Thoracic aorta (tissue), 2 donors: Measurements from ENCODE around the gene STK25. TPM values are rescaled to one million over a fixed set of nuclear protein-coding genes. Genes with fewer than 3 reads are reported as not detected.
"Not testable (repeated sequence)": the region's sequence is repeated elsewhere in the genome, so short reads cannot be mapped to it uniquely, and the experiment has no call there.

Experiments
- ATAC-seq: fragments of 150-250 bp; one replicate; pipeline ENCODE4 v1.8.0; 2017; ENCODE audit warnings: low read depth; ENCODE audit not compliant: insufficient number of reproducible peaks, low FRiP score
- DNase-seq: peaks from one replicate; pipeline ENCODE4 v3.0.0-alpha.2; 2020; ENCODE audit warnings: low spot score
- H3K27ac ChIP-seq, 2 donors: fragments of 200-600 bp; sonication (generic); 1 replicate in 1 of 2; 2 replicates in 1 of 2; pipeline ENCODE4 v1.5.1; 2016; ENCODE audit warnings: mild to moderate bottlenecking in 2 of 2, moderate library complexity in 2 of 2
- H3K27me3 ChIP-seq: fragments of 200-600 bp; sonication (generic); replicated peaks from 2 replicates; pipeline ENCODE4 v1.6.0; 2016; ENCODE audit warnings: mild to moderate bottlenecking; ENCODE audit not compliant: insufficient read depth
- H3K36me3 ChIP-seq: fragments of 200-600 bp; sonication (generic); one replicate; pipeline ENCODE4 v1.5.1; 2016
- H3K4me1 ChIP-seq, 2 donors: fragments of 200-600 bp; sonication (generic); 1 replicate in 1 of 2; 2 replicates in 1 of 2; pipeline versions ENCODE4 v1.5.1 to v1.6.0; 2016; ENCODE audit warnings: low read depth in 2 of 2, mild to moderate bottlenecking in 1 of 2; ENCODE audit not compliant: control insufficient read depth in 1 of 2
- H3K4me3 ChIP-seq: fragments of 200-600 bp; sonication (generic); 2 replicates; pipeline ENCODE4 v1.5.1; 2016; ENCODE audit warnings: mild to moderate bottlenecking
- H3K9me3 ChIP-seq: fragments of 200-600 bp; sonication (generic); 2 replicates; pipeline ENCODE4 v1.5.1; 2016
- total RNA-seq, 2 donors: library from RNA; depleted of rRNA; stranded (reverse); fragments of >200 nt; gene quantifications; one replicate each; pipeline versions ENCODE4 v1.1.0 to v1.2.3, GENCODE V29; 2016
- TF ChIP-seq, protein P1 (sequence below): fragments of 200-600 bp; sonication (generic); IDR thresholded peaks from one replicate; pipeline ENCODE4 v1.5.1; 2019; ENCODE audit warnings: antibody characterized with exemption

Gene STK25
- total RNA-seq, 2 donors from 2014 or later: 180 to 279 TPM

DNA sequence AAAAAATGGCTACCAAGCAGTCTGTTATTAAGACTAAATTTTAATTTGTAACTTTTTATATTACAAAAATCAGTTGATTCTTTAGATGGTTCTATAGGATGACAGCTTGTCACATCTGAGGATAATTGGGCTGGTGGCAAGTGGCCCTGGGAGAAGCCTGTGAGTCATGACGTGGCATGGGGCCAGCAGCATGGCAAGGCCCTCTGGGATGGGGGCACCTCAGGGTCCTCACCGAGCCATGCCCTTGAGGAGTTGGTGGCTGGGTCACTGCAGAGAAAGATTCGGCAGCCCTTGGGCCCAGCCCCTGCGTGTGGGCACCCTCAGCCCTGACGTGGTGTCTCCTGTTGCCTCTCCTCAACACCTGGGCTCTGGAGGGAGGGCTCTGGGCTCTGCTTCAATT is 49.7 kb downstream of the STK25 start:
- DNase-seq (no peak), ATAC-seq (no peak)
- H3K27ac ChIP-seq: no peak overlapping the region
- H3K36me3 ChIP-seq: peaks cover under 1% of the 10 kb centered on the region
- H3K27me3 ChIP-seq: no peaks in the 10 kb centered on the region
- no peaks in the 10 kb centered on the region for H3K4me1 ChIP-seq
- no peak overlapping the region for H3K4me3 ChIP-seq
- no peaks in the 10 kb centered on the region for H3K9me3 ChIP-seq
- TF ChIP-seq, protein P1, sequence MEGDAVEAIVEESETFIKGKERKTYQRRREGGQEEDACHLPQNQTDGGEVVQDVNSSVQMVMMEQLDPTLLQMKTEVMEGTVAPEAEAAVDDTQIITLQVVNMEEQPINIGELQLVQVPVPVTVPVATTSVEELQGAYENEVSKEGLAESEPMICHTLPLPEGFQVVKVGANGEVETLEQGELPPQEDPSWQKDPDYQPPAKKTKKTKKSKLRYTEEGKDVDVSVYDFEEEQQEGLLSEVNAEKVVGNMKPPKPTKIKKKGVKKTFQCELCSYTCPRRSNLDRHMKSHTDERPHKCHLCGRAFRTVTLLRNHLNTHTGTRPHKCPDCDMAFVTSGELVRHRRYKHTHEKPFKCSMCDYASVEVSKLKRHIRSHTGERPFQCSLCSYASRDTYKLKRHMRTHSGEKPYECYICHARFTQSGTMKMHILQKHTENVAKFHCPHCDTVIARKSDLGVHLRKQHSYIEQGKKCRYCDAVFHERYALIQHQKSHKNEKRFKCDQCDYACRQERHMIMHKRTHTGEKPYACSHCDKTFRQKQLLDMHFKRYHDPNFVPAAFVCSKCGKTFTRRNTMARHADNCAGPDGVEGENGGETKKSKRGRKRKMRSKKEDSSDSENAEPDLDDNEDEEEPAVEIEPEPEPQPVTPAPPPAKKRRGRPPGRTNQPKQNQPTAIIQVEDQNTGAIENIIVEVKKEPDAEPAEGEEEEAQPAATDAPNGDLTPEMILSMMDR: no peak

DNA sequence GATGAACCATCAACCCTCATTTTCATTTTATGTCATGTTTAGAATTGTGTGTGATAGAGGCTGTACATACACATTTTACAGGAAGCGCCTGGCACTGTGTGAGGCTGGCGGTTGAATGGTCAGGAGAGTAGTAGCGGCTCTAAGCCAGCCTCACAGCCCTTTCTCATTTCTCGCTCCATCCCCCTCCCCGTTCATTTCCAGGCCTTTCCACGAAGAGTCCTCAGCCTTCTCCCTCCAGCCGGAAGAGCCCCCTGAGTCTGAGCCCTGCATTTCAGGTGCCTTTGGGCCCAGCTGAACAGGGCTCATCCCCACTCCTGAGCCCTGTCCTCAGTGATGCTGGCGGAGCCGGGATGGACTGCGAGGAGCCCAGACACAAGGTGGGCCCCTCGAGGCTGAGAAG is 51.8 kb downstream of the STK25 start:
- ATAC-seq: no peak
- Histone ChIP-seq H3K27ac (no peak overlapping the region), H3K4me3 (no peak overlapping the region), H3K4me1 (no peaks in the 10 kb centered on the region), H3K27me3 (no peaks in the 10 kb centered on the region), H3K9me3 (no peaks in the 10 kb centered on the region), H3K36me3 (no peaks in the 10 kb centered on the region)
- DNase-seq: no peak
- TF ChIP-seq, protein P1: no peak

DNA sequence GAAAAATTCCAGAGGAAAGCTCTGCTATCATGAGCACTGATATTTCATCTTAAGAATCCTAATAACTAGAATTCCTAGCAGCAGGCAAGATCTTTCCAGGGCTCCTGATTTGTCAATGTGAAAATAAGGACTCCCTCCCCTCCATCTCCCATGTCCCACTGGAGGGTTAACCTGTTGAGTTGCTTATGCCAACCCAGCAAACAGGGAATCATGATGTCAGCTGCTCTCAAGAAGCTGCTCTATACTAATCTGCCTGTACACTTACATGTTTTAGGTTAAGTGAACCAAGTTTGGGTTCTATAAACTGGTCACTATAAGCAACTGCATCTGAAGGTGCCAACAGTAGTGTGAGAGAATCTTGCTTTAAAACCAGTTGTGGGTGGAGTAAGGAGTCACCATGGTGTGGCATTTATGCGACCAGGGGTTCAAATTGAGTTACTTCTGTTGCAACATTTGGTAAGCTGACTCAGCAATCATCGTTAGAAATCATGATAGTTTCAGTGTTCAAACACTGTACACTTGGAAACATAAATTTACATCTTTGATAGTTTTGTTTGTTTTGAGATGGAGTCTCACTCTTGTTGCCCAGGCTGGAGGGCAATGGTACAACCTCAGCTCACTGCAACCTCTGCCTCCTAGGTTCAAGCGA is 53.4 kb downstream of the STK25 start:
- Histone ChIP-seq H3K4me3 (no peak overlapping the region), H3K9me3 (no peaks in the 10 kb centered on the region), H3K27ac (no peak overlapping the region), H3K36me3 (peaks cover 1% of the 10 kb centered on the region), H3K27me3 (no peaks in the 10 kb centered on the region), H3K4me1 (no peaks in the 10 kb centered on the region)
- no peak for DNase-seq
- TF ChIP-seq, protein P1: no peak
- no peak for ATAC-seq

DNA sequence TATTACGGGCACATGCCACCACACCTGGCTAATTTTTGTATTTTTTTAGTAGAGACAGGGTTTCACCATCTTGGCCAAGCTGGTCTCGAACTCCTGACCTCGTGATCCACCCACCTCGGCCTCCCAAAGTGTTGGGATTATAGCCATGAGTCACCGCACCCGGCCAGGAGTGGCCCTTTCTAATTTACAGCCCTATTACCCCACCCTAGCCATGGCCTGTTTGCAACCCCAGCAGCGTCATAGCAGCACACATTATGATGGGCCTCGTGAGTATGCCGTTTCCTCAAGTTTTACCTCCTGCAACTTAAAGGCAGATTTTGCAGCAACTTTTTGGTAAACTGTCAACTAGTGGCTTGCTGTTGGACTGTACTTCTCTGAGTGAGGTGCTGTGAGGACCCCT is 54.5 kb downstream of the STK25 start:
- not testable (repeated sequence) for H3K9me3 ChIP-seq, DNase-seq, H3K4me1 ChIP-seq, H3K27me3 ChIP-seq, ATAC-seq, H3K27ac ChIP-seq, H3K36me3 ChIP-seq, H3K4me3 ChIP-seq

DNA sequence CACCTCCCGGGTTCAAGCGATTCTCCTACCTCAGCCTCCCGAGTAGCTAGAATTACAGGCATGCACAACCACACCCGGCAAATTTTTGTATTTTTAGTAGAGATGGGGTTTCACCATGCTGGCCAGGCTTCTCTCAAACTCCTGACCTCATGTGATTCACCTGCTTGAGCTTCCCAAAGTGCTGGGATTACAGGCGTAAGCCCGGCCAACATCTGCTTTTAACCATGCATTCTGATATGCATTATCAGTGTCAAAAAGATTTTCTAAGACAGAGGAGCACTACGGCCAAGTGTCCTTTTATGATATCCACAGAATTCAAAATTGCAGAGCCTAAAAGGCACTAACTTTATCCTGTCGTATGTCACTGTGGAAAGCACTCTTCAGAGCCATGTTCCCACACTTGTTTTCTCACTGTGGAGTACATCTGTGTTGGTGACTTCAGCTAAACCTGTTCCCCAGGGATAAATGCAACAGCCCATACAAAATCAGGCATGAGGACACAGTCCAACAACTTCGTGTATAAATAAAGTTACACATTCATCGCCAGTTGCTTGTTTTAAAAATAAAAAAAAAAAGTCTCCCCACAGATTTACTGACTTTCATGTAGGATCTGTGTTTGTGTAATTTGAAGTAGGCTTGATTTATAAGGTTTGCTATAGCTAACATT is 56.4 kb downstream of the STK25 start:
- ATAC-seq: no peak
- Histone ChIP-seq H3K4me3 (no peak overlapping the region), H3K36me3 (peaks cover 13% of the 10 kb centered on the region), H3K9me3 (no peaks in the 10 kb centered on the region), H3K4me1 (no peaks in the 10 kb centered on the region), H3K27ac (no peak overlapping the region), H3K27me3 (no peaks in the 10 kb centered on the region)
- TF ChIP-seq, protein P1: no peak
- no peak for DNase-seq

DNA sequence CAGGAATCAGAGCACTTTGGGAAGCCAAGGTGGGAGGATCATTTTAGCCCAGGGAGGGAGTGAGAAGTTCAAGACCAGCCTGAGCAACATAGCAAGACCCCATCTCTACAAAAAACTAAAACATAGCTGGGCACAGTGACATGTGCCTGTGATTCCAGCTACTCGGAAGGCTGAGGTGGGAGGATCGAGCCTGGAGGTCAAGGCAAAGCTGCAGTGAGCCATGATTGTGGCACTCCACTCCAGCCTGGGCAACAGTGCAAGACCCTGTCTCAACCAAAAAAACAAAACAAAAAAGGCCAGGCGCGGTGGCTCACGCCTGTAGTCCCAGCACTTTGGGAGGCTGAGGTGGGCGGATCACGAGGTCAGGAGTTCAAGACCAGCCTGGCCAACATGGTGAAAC is 58.3 kb downstream of the STK25 start:
- H3K36me3 ChIP-seq: peaks cover 13% of the 10 kb centered on the region
- not testable (repeated sequence) for H3K9me3 ChIP-seq, H3K27me3 ChIP-seq, ATAC-seq, H3K27ac ChIP-seq, H3K4me3 ChIP-seq, H3K4me1 ChIP-seq, DNase-seq
